ENCODE results near the gene ATG16L2.
"Not testable (repeated sequence)": the region's sequence is repeated elsewhere in the genome, so short reads cannot be mapped to it uniquely, and the experiment has no call there.

Gene ATG16L2

DNA sequence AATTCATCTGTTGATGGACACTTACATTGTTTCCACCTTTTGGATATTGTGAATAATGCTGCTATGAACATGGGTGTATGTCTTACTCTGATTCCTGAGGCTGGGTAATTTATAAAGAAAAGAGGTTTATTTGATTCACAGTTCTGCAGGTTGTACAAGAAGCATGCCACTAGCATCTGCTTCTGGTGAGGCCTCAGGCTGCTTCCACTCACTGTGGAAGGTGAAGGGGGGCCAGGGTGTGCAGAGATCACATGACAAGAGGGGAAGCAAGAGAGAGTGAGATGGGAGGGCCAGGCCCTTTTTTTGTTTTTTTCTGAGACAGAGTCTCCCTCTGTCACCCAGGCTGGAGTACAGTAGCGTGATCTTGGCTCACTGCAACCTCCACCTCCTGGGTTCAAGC, 7.8 kb upstream of the ATG16L2 start:
- DNase-seq (ENCODE audit: low spot score): not testable (repeated sequence)

DNA sequence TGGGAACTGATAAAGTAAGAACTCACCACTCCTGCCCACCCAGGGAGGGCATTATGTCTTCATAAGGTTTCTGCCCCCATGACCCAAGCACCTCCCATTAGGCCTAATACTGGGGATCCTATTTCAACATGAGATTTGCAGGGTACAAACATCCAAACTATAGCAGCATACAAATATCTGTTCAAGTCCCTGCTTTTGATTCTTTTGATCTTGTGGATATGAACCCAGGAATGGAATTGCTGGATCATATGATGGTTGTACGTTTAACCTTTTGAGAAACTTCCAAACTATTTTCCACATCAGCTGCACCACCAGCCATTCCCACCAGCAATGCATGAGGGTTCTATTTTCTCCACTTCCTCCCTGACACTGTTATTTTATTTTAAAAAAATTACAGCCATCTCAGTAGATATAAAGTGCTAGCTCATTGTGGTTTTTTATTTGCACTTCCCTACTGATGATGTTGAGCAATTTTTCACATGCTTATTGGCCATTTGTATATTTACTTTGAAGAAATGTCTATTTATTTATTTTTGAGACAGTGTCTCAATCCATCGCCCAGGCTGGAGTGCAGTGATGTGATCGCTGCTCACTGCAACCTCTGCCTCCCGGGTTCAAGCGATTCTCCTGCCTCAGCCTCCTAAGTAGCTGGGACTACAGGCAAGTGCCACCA, 7.1 kb upstream of the ATG16L2 start:
- no peak for DNase-seq (ENCODE audit: low spot score)

DNA sequence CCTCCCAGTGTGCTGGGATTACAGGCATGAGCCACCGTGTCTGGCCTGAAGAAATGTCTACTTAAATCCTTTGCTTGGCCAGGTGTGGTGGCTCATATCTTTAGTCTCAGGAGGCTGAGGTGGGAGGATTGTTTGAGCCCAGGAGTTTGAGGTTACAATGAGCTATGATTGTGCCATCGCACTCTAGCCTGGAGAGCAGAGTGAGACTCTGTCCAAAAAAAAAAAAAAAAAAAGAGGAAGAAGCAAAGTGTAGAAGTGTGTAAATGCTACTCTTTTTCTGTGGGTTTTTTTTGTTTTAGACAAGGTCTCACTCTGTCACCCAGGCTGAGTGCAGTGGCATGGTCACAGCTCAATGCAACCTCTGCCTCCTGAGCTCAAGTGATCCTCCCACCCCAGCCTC, 6.4 kb upstream of the ATG16L2 start:
- no peak for DNase-seq (ENCODE audit: low spot score)

DNA sequence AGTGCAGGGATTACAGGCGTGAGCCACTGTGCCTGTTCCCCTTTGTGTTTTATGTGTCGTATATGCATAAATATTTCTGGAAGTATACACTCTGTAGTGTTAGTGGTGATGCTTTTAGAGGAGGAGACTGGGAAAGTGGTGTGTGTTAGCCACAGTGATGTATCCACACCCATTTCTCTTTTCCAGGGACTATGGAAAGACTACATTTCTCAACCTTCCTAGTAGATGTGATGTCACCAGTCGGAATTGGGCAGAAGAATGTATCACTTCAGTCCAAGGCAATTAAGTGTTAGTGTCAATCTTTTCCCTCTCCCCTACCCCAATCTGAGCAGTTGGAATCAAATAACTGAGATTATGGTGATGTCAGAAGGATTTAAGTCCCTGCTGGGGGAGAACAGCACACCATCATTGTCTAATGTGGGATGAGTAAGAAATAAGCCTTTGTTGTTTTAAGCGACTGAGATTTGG, 5.8 kb upstream of the ATG16L2 start:
- no peak for DNase-seq (ENCODE audit: low spot score)

DNA sequence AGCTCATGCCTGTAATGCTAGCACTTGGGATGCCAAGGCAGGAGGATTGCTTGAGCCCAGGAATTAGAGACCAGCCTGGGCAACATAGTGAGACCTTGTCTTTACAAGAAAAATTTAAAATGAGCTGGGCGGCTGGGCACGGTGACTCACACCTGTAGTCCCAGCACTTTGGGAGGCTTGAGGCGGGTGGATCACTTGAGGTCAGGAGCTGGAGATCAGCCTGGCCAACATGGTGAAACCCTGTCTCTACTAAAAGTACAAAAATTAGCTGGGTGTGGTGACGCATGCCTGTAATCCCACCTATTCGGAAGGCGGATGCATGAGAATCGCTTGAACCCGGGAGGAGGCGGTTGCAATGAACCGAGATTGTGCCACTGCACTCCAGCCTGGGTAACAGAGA, 2.5 kb upstream of the ATG16L2 start:
- not testable (repeated sequence) for DNase-seq (ENCODE audit: low spot score)

DNA sequence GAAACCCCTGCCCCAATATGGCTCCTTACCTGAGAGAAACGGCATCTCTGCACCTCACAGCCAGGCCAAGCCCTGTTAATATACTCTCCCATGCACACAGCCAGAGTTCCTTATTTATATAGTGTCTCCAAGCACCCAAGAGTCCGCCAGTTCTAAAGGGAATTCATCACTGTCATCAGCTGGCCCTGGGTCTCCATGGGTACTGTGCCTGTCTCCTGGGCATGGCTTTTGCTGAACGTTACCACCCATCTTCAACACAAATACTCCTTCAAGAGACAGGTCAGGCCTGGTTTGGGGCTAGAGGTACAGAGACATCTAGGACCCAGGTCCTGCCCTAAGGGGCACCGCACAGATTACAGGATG, 1.6 kb upstream of the ATG16L2 start:
- no peak for DNase-seq (ENCODE audit: low spot score)

DNA sequence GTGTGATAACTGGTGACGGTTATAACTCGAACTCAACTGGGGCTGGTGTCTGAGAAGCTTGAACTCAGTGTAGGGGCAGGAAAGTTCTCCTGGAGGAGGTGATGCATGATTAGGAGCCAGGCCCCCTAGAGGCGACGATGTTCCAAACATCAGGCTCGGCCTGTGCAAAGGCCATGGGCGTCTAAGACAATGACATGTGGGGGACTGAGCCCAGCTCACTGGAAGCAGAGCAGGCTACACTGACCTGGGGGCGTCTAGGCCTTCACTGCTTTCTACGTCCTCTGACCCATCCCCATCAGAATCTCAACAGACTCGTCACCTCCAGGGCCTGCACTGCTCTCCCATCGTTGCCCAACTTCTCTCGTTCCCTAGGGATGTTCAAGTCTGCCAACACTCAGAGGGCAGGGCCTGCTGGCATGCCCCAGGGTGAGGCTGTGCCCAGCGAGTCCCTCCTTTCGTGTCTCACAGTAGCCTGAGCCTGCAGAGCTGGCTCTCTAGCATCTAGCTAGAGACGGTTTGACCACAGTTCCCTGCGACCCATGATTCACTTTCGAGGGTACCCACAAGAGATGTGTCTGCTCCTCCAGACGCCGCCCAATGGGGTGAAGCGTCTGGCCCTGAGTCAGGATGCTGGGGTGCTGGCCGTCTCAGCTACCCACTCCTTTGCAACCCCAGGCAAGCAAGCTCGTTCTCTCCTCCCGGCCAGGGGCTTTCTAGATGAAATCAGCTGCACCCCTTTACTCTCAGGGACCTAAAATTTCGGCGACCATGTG, 1.1 kb upstream of the ATG16L2 start:
- DNase-seq (ENCODE audit: low spot score): peak; percentile 77

DNA sequence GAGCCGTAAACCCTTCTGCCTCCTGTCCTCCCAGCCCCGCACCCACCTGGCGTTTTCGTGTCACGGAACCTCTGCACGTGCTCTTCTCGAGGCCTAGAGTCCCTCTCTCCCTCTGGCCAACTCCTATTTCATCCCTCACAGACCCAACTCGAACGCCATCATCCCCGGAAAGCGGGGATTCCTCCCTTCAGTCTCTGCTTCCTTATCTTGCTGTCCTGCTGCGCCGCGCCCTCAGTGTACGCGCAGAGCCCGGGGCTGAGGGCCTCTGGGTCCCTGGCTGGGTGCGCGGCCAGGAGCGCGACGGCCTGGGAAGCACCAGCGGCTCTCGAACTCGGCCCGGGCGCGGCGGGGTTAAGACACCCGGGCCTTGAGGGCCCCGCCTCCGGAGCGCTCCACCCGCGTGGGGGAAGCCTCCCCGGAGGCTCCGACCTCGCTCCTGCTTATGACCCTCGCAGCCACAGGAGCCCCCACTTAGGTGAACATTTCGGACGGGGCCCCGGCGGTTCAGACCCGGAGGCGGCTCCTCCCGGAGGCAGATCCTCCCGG, 398 bp upstream of the ATG16L2 start:
- peak; percentile 86 for DNase-seq (ENCODE audit: low spot score)

DNA sequence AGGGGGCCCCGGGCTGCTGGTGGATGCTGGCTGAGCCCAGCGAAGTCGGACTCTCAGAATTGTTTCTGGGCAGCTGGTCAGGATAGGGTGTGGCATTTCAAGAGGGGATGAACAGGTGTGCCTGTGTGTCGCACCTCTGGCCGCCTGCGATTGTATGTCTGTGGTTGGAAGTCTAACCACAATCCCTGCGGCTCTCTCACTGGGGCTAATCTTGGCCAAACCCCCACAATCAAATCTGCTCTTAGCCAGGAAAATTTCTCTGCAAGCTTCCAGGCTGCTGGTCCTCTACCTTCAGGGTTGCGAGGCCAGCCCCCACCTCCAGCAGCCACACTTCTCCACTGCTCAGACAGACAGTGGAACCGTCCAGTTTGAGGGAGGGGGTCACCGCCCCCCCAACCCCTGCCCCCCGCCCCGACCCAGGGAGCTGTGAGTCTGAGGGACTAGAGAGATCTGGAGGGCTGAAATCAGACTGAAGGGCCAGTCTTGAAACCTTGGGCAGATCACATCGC, 953 bp downstream of the ATG16L2 start:
- no peak for DNase-seq (ENCODE audit: low spot score)

DNA sequence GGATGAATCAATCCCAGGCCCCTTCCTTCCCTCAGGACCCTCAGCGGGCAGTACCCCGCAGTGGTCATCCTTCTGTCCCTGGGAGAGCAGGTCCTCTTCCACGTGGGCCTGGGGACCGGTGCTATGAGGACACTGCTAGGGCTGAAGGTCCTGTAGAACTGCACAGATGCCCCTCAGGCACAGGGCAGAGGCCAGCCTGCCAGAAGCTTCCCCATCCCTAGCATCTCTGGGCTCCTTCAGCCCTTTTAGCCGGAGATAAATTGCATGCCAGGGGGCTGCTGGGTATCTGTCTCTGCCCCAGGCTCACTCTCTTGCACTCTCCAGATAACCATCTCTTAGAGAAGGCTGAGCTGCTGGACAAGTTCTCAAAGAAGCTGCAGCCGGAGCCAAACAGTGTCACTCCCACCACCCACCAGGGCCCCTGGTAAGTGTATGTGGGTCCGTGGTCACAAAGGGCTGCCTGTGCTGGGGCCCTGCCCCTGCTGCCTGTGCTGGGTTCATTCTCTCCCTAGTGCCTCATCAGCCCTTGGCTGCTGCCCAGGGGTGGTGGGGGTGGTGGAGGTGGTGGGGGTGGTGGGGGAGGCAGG, 2.3 kb downstream of the ATG16L2 start:
- no peak for DNase-seq (ENCODE audit: low spot score)

DNA sequence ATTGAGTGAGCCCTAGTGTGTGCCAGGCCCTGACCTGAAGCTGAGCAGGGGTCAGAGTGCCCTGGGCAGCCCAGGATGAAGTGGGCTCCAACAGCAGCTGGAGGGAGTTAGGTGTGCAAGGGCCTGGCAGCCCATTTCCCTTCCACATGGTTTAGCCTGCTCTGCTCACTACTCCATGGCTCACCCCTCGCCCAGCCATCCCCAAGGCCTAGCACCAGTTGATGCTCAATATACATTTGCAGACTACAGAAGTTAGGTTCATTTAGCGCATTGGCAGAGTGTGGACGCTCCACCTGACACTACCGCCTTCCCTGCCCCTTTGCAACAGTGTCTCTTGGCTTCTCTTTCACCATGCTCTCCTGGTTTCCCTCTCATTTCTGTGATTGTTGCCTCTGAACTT, 3.8 kb downstream of the ATG16L2 start:
- DNase-seq (ENCODE audit: low spot score): no peak

DNA sequence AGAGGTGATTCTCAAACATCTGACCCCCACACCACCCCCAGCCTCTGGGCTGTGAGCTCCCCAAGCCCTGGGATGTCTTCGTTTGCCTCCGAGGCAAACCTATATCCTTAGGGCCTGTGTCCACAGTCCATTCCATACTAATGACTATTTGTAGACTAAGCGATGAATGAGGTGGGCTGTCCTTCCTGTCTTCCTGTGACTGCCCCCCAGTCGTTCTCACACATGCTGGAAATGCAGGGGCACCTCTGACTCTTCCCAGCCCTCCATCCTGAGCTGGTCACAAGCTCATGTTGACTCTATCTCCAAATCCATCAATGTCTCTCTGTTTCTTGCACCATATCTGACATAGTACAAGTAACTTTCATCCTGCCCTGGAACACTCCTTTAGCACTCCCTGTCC, 4.8 kb downstream of the ATG16L2 start:
- DNase-seq (ENCODE audit: low spot score): no peak

DNA sequence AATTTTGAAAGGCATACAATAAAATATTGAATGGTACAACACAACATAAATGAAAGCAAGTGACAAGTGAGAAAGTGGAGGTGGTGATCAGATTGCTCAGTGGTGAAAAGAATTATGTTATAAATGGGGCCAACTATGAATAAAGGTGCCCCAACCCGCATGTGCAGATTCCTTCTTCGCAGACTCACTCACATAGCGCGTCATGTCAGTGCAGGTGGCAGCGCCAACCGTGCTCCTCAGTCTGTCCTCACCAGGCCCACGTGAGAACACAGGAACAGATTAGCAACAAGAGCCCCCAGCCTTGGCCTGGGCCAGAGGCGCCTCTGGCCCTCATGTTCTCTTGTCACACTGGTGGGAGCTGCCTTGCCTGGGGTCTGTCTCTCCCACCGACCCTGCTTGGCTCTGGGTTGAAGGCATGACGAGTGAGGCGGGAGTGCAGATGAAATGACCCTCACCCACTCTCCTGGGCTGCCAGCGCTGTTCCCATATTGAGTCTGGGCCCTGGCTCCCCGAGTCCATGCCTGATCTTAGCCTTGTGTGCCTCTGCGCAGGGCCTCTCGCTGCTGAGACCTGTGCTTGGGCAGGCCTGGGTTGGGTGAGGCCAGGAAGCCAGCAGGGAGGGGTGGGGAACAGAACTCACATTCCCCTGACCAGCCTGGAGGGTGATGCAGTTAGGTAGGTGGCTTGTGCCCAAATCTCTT, 6.4 kb downstream of the ATG16L2 start:
- no peak for DNase-seq (ENCODE audit: low spot score)

DNA sequence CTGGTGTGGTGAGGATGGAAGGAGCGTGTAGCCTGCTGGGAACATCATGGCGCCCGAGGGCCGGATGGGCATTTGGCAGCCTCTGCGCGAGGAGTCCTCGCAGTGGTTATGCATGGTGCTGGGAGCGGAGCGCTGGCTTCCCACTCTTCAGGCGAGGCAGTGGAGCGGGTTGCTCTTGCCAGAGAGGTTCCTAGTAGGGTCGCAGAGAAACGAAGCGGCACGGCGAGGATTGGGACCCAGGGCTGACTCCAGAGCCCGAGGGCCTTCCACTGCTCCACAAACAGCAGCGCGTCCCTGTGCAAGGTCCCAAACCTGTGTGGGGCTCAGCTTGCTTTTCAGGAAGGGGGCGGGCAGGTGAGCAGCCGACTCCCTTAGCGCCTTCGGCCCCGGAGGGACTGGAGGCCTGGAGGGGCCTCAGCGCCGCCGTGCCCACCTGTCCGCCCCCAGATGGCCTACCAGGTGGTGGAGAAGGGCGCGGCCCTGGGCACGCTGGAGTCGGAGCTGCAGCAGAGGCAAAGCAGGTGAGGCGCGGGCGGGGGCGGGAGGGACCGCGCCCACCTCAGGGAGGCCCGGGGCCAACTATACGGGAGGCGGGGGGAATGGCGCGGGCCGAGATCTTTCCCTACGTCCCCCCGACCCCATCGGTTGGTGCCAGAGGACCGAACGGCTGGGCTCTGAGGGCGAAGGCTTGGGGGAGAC, 7.2 kb downstream of the ATG16L2 start:
- no peak for DNase-seq (ENCODE audit: low spot score)

DNA sequence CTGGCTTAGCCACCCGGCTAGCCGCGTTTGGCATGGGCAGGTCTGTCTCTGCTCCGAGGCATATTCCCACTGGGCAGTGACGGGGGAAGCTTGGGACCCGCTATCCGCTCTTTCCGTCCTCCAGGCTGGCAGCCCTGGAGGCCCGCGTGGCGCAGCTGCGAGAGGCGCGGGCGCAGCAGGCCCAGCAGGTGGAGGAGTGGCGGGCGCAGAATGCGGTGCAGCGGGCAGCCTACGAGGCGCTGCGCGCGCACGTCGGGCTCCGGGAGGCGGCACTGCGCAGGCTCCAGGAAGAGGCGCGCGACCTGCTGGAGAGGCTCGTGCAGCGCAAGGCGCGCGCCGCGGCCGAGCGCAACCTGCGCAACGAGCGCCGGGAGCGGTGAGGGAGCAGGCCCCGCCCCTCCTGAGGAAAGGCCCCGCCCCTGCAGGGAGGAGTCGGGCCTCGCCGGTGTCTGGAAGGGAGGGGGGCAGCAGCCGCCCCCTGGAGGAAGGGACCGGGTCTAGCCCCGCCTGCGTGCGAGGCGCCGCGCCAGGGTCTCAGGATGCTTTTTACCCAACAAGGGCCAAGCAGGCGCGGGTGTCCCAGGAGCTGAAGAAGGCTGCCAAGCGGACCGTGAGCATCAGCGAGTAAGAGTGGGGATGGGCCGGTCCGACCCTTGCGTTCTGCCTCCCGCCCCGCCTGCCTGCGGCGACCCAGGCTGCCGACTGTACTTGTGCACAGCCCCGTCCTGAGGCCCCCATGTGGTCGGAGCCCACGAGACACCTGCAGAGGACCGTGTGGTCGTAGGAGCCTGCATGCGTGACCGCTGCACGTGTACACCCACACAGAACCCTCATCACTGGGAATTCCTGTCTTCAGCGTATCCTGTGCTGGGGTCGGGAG, 7.9 kb downstream of the ATG16L2 start:
- peak; percentile 91 for DNase-seq (ENCODE audit: low spot score)

DNA sequence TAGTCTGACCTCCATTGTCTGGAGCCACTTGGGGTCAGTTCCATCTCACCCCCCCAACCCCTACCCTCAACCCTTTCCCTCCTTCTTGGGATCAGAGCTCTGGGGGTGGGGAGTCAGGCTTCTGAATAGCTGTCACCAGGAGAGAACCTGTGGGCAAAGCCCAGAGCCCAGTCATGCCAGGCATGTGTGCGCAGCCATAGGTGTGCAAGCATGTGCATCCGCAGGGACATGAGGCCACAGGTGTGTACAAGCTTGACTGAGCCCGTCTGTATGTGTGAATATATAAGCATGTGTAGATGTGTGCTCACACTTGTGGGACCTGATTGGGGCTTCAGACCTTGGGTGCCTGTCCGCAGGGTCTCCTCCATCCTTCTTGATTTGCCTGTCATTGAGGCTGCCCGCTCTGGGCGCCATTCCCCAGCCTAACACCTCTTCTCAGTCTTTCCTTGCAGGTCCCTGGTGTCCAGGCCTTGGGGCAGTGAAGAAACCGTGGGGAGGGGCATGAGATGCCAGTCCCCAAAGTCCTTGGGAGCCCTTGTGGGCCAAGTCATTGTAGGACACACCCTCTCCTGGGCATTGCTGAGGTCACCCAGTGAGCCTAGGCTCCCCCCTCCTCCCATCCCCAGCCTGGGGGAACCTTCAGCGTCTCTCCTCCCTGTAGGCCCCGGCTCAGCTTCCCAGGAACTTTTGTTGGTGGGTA, 9.0 kb downstream of the ATG16L2 start:
- DNase-seq (ENCODE audit: low spot score): no peak

DNA sequence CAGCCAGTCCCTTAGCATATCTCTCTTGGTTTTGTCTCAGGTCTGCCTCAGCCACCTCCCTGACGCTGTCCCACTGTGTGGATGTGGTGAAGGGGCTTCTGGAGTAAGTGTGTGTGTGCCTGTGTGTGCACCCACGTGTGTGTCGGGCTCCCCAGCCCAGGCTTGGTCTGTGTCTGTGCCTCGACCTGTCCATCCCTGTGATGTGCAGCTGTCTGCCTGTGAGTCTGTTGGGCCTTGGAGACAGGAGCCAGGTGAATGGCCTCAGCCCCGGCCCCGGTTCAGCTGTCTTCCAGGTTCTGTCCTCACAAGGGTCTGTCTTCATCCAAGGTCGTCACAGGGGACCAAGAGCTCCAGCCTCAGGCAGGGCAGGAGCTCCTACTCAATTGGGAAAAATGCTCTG, 9.8 kb downstream of the ATG16L2 start:
- DNase-seq (ENCODE audit: low spot score): no peak

DNA sequence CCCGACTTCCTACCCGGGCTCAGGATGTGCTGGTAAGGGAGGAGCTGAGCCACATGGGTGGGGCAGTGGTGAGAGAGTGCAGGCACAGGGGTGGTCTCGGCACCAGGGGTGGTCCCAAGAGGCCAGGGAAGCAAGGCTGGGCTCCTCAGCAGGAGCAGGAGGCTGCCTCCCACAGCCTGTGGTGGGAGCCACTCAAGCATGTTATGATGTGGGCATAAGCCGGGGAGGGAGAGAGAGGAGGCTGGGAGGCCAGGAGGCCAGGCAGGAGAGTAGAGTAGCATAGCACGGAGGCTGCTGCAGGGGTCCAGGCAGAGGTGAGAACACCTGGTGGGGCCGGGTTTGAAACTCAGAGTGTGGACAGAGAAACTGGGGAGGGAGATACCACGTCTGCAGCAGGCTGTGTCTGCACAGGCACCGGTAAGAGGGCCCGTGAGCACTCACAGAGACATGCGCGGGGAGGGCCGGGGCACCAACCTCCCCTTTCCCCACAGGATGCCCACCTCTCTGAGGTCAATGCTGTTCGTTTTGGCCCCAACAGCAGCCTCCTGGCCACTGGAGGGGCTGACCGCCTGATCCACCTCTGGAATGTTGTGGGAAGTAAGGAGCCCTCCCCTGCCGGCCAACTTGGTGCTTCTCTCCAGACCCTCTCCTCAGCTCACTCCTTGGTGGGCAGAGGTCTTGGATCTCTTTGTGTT, 10.7 kb downstream of the ATG16L2 start:
- DNase-seq (ENCODE audit: low spot score): no peak

DNA sequence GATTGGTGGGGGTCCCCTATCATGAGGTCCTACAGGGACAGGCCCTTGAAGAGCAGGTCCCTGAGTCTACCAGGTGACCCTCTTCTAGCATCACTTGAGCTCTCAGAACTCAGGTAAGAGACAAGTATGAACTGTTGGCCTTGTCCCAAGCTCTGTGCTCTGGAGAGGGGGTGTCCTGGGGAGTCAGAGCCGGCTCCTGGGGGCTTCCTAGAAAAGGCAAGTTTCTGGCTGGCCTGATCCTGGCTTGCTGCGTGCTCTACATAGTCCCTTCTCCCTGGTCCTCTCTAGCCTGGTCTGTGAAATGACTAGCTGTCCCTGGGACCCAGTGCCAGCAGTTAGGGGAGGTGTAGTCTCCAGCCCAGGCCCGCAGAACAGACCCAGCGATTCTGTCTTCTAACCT, 11.4 kb downstream of the ATG16L2 start:
- no peak for DNase-seq (ENCODE audit: low spot score)
